ENCODE results near the gene EYA2. TPM values are rescaled to one million over a fixed set of nuclear protein-coding genes. Genes with fewer than 3 reads are reported as not detected.

Gene EYA2
- total RNA-seq, 1 donor from 2014 or later = 15.4 TPM

- no peaks in the 10 kb centered on the region for H3K27me3 ChIP-seq
- TF ChIP-seq CTCF (IDR thresholded peaks at IDR 0.05) = no peak
- DNase-seq (ENCODE audit: low spot score in 2 of 2) = no peak
- no peaks in the 10 kb centered on the region for H3K4me1 ChIP-seq
- no peak overlapping the region for H3K4me3 ChIP-seq
- H3K27ac ChIP-seq = no peak overlapping the region
- H3K36me3 ChIP-seq = no peaks in the 10 kb centered on the region
- intact Hi-C loops (cut with DNase I) = no loop called here
- no peaks in the 10 kb centered on the region for H3K9me3 ChIP-seq
Observed at GRCh38 chr20:47181056-47181862, 286.6 kb downstream of the EYA2 start.

- no peaks in the 10 kb centered on the region for H3K9me3 ChIP-seq
- TF ChIP-seq CTCF (IDR thresholded peaks at IDR 0.05) = no peak
- no peaks in the 10 kb centered on the region for H3K36me3 ChIP-seq
- H3K4me1 ChIP-seq = no peaks in the 10 kb centered on the region
- intact Hi-C loops (cut with DNase I) = no loop called here
- no peak overlapping the region for H3K27ac ChIP-seq
- no peaks in the 10 kb centered on the region for H3K27me3 ChIP-seq
- H3K4me3 ChIP-seq = no peak overlapping the region
- DNase-seq (ENCODE audit: low spot score in 2 of 2) = no peak
Observed at GRCh38 chr20:47183367-47183766, 288.7 kb downstream of the EYA2 start.

GRCh38 chr20:47187450-47188195 is 293.0 kb downstream of the EYA2 start:
- intact Hi-C loops (cut with DNase I) = no loop called here
- Histone ChIP-seq H3K4me1 (no peaks in the 10 kb centered on the region), H3K27ac (no peak overlapping the region), H3K4me3 (no peak overlapping the region), H3K27me3 (no peaks in the 10 kb centered on the region), H3K9me3 (no peaks in the 10 kb centered on the region), H3K36me3 (no peaks in the 10 kb centered on the region)
- no peak for TF ChIP-seq CTCF (IDR thresholded peaks at IDR 0.05)
- no peak for DNase-seq (ENCODE audit: low spot score in 2 of 2)

- no peak overlapping the region for H3K27ac ChIP-seq
- peak overlapping the region in 1 of 2 donors; percentile 15 for H3K4me3 ChIP-seq
- no peak for TF ChIP-seq CTCF (IDR thresholded peaks at IDR 0.05)
- no peaks in the 10 kb centered on the region for H3K27me3 ChIP-seq
- no peaks in the 10 kb centered on the region for H3K36me3 ChIP-seq
- intact Hi-C loops (cut with DNase I) = no loop called here
- H3K4me1 ChIP-seq = no peaks in the 10 kb centered on the region
- DNase-seq (ENCODE audit: low spot score in 2 of 2) = no peak
- H3K9me3 ChIP-seq = no peaks in the 10 kb centered on the region
Observed at GRCh38 chr20:47188540-47188939, 293.9 kb downstream of the EYA2 start.

GRCh38 chr20:47189060-47189459 is 294.4 kb downstream of the EYA2 start:
- no peak for TF ChIP-seq CTCF (IDR thresholded peaks at IDR 0.05)
- intact Hi-C loops (cut with DNase I) = no loop called here
- DNase-seq (ENCODE audit: low spot score in 2 of 2) = no peak
- Histone ChIP-seq H3K27me3 (no peaks in the 10 kb centered on the region), H3K27ac (no peak overlapping the region), H3K4me3 (peak overlapping the region in 1 of 2 donors; percentile 15), H3K36me3 (no peaks in the 10 kb centered on the region), H3K9me3 (no peaks in the 10 kb centered on the region), H3K4me1 (no peaks in the 10 kb centered on the region)
